ENCODE data around the gene FAM171A2. TPM values are rescaled to one million over a fixed set of nuclear protein-coding genes. Genes with fewer than 3 reads are reported as not detected.

FAM171A2 gene
- total and polyA plus RNA-seq, 2 of the 8 experiments (the other 6 are each of a cell fraction or from before 2014, with no cell fraction given): 21.9 to 24.1 TPM

DNA sequence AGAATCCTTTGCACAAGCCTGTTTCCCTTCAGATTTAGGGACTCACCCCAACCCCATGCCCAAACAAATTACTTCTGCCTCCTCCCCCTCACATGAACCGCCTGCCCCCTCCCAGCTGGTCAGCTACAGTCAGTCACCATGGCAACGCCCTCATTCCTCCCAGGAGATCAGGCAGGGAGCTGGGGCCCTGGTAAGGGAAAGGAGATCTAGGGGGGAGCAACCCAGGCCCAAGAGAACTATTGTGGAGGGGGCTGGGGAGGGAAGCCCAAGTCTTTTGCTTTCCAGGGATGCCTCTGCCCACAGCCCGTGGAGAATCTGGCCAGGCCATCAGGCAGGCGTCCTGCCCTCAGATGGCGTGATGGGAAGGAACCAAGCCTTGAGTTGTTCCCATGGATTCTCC is 2.8 kb downstream of the FAM171A2 start:
- CTCF ChIA-PET (ENCODE audit: partially characterized antibody): interaction anchor here (1.0 to 10.1 kb wide), 7 partner anchors 10 to 329 kb away, joined by 3 to 177 read pairs (median 4); no protein-coding TSS in a partner anchor
- FAIRE-seq: no peak
- Histone ChIP-seq H4K8ac (ENCODE audit: extremely low read depth, insufficient read depth, low read length) (no peak overlapping the region), H2BK12ac (ENCODE audit: low read depth, low read length) (no peak overlapping the region; the same call in 1 of the 2 replicates), H3K56ac (replicated peaks; ENCODE audit: insufficient read length, low read depth, low read length) (no peak overlapping the region), H3K27ac (ENCODE audit: low read depth, low read length) (no peak overlapping the region), H3K27me3 (replicated peaks in 1 of 4; ENCODE audit: control insufficient read depth in 3 of 4, extremely low read depth in 1 of 4, insufficient read depth in 3 of 4, low read length in 3 of 4) (no peaks in the 10 kb centered on the region), H2BK15ac (ENCODE audit: low read length) (peak overlapping the region; percentile 18; the same call in 1 of the 2 replicates), H4K5ac (ENCODE audit: insufficient read length, low read depth, low read length) (no peak overlapping the region), H2AFZ (ENCODE audit: low read length) (no peak overlapping the region), H3K23ac (ENCODE audit: insufficient read length) (no peak overlapping the region), H2BK120ac (replicated peaks; ENCODE audit: low read depth, low read length) (no peak overlapping the region), H3K18ac (ENCODE audit: extremely low read depth, low read length) (no peak overlapping the region; the same call in 1 of the 2 replicates), H4K20me1 (replicated peaks in 1 of 2; ENCODE audit: control insufficient read depth in 1 of 2, insufficient read depth in 2 of 2, low read length in 2 of 2) (peaks cover 3 to 23% of the 10 kb centered on the region in 2 experiments), H3K4ac (replicated peaks; ENCODE audit: insufficient read length, low read depth, low read length) (no peak overlapping the region), H3K79me1 (ENCODE audit: low read depth, low read length) (peaks cover 12% of the 10 kb centered on the region), H3K4me1 (replicated peaks in 1 of 4; ENCODE audit: control insufficient read depth in 3 of 4, insufficient read depth in 4 of 4, low read length in 3 of 4) (peaks cover 9 to 23% (median 18%) of the 10 kb centered on the region in 4 experiments), H2BK20ac (ENCODE audit: low read length) (no peak overlapping the region), H3K23me2 (ENCODE audit: low read depth, low read length) (peaks cover 2% of the 10 kb centered on the region; the same call in 1 of the 2 replicates), H3K4me3 (ENCODE audit: extremely low read depth in 1 of 4, insufficient read depth in 2 of 4, low read depth in 3 of 4, low read length in 4 of 4) (peak overlapping the region in 2 of 4 experiments; percentile 3 to 36; a peak in 4 of 8 replicates), H3K4me2 (ENCODE audit: insufficient read depth in 1 of 2, low read depth in 2 of 2, low read length in 2 of 2) (peak overlapping the region; percentile 52 to 60), H3K79me2 (ENCODE audit: control insufficient read depth in 1 of 2, insufficient read depth in 2 of 2, low read length in 2 of 2) (peaks cover 0 to 7% of the 10 kb centered on the region in 2 experiments; a peak in 1 of 4 replicates), H2AK5ac (ENCODE audit: low read depth, low read length) (no peak overlapping the region), H4K91ac (replicated peaks; ENCODE audit: insufficient read length, low read length) (no peak overlapping the region), H3K14ac (ENCODE audit: insufficient read length) (no peak overlapping the region), H3K36me3 (ENCODE audit: control insufficient read depth in 2 of 4, insufficient read depth in 4 of 4, low read length in 3 of 4) (peaks cover 0 to 6% (median 1%) of the 10 kb centered on the region in 4 experiments; a peak in 1 of 8 replicates), H3K9me3 (ENCODE audit: insufficient read depth in 2 of 2, low read depth in 1 of 2, low read length in 1 of 2) (no peaks in the 10 kb centered on the region), H3K9ac (replicated peaks in 1 of 4; ENCODE audit: extremely low read depth in 1 of 4, low read depth in 3 of 4, low read length in 3 of 4) (no peak overlapping the region), H2BK5ac (ENCODE audit: low read depth, low read length) (peak overlapping the region; percentile 38; the same call in 1 of the 2 replicates)
- DNase-seq (ENCODE audit: low read depth in 1 of 2, low spot score in 2 of 2): no peak
- 53% methylated on average over 5 of the region's 5 CpGs; no CpG with 5 or more reads in 1 of the 2 experiments for WGBS, 2 experiments (ENCODE audit: extremely low coverage in 1 of 2, insufficient coverage in 1 of 2, insufficient read length in 1 of 2, insufficient replicate concordance in 2 of 2, low coverage in 1 of 2, low lambda C conversion rate in 2 of 2, missing lambda C conversion rate in 1 of 2)
- POLR2A ChIA-PET (ENCODE audit: partially characterized antibody): interaction anchor here (0.9 to 3.8 kb wide), 11 partner anchors 10 to 170 kb away, joined by 3 to 13 read pairs (median 4); partner anchors contain the start of genes GPATCH8 and RUNDC3A
- TF ChIP-seq SIN3A (conservative IDR thresholded peaks at IDR 0.05 in 1 of 2, IDR thresholded peaks at IDR 0.05 in 1 of 2; ENCODE audit: low read depth in 1 of 2, low read length in 2 of 2): 0 out of 4 replicates have a peak, but pooled peaks of 1 of the 2 experiments have one; percentile 26
- no peak for TF ChIP-seq CBX5 (IDR thresholded peaks at IDR 0.05; ENCODE audit: low read depth, low read length)

Measured in H1 (cell line).